Measurements from ENCODE around the gene SRRT.
"Not testable (repeated sequence)": the region's sequence is repeated elsewhere in the genome, so short reads cannot be mapped to it uniquely, and the experiment has no call there.

Gene SRRT

DNA sequence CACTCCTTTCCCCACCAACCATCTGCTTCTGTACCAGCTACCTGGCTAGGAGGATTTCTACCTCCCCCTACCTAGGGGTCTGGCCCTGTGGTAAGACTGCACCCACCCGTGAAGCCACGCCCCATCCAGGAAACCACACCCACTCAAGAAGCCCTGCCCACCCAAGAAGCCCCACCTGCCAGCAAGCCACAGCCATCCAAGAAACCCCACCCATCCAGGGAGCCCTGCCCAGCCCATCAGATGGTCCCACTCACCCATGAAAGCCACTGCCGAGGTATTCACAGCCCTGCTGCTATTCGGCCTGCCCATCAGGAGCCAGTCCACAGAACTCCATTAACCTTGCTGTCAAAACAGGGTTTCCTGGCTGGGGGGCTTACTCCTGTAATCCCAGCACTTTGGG lies 58.8 kb downstream of the SRRT start:
- DNase-seq (ENCODE audit: insufficient read length, low spot score): no peak
- FAIRE-seq: no peak
- TF ChIP-seq, protein P1, sequence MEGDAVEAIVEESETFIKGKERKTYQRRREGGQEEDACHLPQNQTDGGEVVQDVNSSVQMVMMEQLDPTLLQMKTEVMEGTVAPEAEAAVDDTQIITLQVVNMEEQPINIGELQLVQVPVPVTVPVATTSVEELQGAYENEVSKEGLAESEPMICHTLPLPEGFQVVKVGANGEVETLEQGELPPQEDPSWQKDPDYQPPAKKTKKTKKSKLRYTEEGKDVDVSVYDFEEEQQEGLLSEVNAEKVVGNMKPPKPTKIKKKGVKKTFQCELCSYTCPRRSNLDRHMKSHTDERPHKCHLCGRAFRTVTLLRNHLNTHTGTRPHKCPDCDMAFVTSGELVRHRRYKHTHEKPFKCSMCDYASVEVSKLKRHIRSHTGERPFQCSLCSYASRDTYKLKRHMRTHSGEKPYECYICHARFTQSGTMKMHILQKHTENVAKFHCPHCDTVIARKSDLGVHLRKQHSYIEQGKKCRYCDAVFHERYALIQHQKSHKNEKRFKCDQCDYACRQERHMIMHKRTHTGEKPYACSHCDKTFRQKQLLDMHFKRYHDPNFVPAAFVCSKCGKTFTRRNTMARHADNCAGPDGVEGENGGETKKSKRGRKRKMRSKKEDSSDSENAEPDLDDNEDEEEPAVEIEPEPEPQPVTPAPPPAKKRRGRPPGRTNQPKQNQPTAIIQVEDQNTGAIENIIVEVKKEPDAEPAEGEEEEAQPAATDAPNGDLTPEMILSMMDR (IDR thresholded peaks at IDR 0.05; ENCODE audit: insufficient read depth, missing control alignments): no peak

DNA sequence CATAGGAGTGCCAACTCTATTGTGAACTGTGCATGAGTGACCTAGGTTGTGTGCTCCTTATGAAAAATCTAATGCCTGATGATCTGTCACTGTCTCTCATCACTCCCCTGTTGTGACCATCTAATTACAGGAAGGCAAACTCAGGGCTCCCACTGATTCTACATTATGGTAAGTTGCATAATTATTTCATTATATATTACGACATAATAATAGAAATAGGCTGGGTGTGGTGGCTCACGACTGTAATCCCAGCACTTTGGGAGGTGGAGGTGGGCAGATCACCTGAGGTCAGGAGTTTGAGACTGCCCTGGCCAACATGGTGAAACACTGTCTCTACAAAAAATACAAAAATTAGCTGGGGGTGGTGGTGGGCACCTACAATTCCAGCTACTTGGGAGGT lies 60.5 kb downstream of the SRRT start:
- not testable (repeated sequence) for DNase-seq (ENCODE audit: insufficient read length, low spot score); FAIRE-seq

DNA sequence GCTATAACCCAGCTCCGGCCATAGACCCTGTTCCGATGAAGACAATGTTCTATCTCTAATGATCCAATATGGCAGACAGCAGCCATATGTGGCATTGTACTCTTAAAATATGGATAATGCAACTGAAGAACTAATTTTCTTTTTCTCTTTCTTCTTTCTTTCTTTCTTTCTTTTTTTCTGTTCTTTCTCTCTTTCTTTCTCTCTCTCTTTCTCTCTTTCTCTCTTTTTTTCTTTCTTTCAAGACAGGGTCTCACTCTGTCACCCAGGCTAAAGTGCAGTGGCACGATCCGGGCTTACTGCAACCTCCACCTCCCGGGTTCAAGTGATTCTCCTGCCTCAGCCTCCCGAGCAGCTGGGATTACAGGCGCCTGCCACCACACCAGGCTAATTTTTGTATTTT lies 61.3 kb downstream of the SRRT start:
- DNase-seq (ENCODE audit: insufficient read length, low spot score); FAIRE-seq: not testable (repeated sequence)

Data from D721Med (cell line).